DMS53 (cell line): ENCODE measurements around the gene GGPS1.
"Not testable (repeated sequence)": the region's sequence is repeated elsewhere in the genome, so short reads cannot be mapped to it uniquely, and the experiment has no call there.

Experiments
- DNase-seq: peaks from one replicate; lab custom pipeline; 2025; lab: John Stamatoyannopoulos, UW

Gene GGPS1

DNA sequence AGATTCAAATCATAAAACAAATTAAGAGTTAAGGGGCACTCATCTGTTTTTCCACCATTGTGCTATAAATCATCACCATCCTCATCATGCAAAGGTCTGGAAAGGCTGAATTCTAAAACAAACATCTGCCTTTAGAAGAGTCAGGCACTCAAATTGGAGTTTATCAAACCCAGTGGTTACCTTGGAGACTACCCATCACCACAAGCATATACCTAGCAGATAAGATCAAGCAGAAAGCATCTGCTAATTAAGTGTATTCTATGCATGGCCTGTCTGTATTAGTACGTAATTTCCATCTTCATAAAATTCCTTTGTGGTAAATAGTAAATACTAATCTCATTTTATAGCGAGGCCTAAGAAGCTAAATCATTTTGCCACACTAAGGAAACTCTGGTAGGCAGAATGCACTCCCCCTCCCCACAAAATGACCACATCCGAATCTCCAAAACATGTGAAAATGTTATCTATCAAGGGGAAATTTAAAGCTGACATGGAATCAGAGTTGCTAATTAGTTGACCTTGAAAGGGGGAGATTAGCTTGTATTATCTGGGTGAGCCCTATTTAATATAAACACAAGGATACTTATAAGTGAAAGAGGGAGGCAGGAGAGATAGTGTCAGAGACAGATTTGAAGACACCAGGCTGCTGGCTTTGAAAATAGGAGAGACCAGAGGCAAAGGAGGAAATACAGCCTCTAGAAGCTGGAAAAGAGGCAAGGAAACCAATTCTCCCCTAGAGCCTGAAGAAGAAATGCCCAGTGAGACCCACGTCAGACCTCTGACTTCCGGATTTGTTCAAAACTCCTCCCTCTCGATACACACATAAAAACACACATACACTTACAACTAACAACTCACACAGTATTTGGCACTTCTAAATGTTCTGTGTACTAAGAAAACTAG lies 23.6 kb upstream of the GGPS1 start:
- peak; percentile 66 for DNase-seq

DNA sequence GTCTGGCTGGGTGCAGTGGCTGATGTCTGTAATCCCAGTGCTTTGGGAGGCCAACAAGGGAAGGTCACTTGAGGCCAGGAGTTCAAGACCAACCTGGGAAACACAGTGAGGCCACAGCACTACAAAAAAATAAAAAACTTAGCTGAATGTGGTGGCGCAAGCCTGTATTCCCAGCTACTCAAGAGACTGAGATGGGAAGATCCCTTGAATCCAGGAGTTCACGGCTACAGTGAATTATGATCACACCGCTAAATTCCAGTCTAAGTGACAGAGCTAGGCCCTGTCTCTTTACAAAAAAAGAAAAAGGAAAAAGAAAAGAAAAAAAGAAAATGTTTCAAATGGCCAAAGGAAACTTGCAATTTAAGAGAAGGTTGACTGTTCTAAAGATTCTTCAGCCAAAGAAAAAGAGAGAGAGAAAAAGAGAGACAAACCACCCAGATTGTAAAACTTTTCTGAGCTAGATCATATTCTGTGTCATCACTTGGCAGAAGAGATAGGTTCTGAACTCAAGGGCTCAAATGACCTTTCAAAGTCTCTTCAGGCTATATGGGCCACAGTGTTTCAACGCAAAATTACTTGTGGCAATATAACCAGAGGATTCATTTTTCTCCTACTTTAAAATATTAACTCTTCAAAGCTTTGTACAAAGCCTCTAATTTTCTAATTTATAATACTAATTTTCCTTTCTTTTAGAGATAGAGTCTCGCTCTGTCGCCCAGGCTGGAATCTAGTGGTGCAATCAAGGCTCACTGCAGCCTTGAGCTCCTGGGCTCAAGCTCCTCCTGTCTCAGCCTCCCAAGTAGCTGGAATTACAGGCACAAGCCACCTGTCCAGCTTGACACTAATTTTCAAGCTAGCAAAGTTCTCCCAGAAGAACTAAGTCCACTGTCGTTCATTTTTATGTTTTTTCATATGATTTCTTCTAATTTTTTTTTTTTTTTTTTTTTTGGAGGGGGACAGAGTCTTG lies 20.9 kb upstream of the GGPS1 start:
- no peak for DNase-seq

DNA sequence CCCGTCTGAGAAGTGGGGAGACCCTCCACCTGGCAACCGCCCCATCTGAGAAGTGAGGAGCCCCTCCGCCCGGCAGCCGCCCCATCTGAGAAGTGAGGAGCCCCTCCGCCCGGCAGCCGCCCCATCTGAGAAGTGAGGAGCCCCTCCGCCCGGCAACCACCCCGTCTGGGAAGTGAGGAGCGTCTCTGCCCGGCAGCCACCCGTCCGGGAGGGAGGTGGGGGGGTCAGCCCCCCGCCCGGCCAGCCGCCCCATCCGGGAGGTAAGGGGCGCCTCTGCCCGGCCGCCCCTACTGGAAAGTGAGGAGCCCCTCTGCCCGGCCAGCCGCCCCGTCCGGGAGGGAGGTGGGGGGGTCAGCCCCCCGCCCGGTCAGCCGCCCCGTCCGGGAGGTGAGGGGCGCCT lies 19.2 kb upstream of the GGPS1 start:
- DNase-seq = not testable (repeated sequence)

DNA sequence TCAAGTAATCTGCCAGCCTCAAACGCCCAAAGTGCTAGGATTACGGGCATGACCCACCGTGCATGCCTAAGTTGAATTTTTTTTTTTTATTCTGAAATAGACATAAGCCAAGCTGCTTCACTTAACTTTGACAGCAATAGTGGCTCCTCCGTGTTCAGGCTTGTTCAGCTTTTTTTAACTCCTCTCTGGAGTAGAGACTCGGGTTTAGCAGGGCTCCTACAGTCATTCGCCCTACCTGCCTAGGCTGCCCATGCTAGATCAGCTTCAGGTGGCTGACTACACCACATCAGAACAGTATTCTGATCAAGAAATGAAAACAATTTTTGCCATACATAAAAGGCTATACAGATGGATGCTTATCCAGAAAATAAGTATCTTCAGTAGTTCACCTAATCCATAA lies 15.1 kb upstream of the GGPS1 start:
- no peak for DNase-seq

DNA sequence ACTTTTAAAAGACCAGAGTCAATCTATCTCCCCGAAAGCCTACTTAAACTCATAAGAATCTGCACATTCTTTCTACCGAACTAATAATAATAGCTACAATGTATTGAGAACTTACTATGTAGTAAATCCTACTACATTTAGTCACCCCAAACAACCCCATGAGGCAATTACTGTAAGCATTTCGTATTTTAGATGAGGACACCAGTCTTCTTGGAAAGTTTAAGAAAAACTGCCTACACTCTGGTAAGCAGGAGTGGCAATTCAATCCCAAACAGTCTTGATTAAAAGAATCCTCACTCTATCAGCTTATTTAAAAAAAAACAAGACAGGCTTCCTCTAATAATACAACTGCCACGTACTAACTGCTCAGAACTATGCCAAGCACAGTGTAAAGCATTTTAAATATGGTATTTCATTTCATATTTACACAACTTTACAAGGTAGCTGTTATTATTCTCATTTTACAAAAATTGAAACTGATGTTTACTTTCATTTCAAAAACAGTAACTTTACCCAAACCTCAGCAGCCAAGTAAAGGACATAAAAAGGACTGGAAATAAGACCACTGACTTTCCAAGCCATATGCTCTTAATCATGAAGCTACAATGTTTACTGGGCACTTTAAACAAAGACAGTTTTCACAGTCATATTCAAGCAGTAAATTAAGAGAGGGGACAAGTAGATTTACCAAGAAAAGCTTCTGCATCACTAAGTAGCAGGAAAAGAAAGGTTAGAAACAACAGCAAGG lies 14.3 kb upstream of the GGPS1 start:
- no peak for DNase-seq

DNA sequence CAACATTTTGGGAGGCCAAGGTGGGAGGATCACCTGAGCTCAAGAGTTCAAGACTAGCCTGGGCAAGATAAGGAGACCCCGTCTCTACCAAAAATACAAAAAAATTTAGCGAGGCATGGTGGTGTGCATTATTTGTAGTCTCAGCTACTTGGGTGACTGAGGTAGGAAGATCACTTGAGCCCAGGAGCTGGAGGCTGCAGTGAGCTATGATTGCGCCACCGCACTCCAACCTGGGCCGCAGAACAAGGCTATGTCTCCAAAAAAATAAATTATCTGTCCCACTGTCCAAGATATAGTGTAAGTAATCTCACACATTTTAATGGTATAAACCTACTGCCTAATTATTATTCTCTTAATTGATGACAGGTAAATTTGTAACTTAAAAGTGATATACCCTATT lies 13.2 kb upstream of the GGPS1 start:
- DNase-seq = no peak

DNA sequence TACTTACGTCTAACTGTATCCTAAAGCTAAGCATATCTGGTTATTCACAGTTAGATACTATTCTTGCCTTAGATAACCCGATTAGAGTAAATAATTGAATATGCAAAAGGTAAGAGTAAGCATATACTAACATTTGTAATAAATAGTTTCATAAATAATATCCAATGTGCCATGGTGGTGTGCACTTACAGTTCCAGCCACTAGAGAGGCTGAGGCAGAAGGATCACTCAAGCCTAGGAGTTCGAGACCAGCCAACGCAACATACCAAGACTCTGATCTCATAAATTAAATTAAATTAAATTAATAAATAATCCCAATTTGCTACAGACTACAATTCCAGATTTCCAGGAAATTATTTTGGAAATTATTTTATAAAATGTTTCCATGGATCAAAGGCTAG lies 12.6 kb upstream of the GGPS1 start:
- no peak for DNase-seq

DNA sequence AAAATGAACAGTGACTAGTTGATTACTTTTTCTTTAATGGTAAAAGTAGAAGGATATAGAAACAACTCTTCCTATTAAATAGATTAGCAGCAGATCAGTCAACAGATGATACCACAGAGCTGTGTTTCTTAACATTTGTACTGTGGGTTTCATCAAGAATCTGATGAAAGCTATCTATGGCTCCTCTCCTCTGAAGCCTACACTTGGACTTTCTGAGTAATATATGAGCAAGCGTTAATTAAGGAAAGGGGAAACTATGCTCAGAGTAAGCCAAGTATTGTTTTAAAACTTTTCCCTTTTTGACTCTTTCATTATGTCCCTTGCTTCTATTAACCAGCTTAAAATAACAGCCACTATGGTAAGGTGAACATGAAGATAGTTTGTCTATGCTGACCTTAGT lies 11.2 kb upstream of the GGPS1 start:
- DNase-seq = no peak

DNA sequence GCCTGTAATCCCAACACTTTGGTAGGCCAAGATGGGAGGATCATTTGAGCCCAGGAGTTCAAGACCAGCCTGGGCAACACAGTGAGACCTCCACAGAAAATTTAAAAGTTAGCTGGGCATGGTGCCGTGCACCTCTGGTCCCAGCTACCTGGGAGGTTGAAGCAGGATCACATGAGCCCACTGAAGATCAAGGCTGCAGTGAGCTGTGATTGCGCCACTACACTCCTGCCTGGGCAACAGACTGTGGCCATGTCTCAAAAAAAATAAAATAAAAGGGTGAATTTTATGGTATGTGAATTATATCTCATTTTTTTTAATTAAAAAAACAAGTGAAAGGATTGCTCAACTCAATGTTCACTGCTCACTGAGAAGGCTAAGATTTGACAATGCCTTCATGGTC lies 9.1 kb upstream of the GGPS1 start:
- DNase-seq = no peak

DNA sequence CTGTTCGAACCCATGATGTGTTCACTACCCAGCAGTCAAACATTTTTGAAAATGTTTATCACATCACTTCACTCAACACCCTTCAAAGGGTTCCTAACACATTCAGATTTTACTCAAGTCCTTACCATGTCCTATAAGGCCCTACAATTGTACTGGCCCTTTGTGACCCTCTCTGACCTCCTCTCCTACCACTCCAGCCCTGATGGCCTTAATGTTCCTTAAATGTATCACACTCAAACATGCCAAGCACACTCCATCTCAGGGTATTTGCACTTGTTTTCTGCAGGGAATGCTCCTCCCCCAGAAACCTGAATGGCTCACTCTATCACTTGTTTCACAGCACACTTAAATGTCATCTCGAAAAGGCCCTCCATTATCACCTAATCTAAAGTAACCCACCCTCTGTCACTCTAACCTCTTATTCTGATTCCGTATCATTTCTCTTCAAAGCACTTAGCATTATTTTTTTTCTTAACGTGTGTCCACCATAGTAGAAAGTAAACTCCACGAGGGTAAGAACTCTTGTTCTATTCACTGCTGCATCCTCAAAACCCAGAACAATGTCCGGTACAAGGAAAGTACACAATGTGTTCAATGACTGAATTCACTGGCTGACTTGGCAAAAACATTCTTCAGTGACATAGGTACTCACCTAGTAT lies 7.7 kb upstream of the GGPS1 start:
- DNase-seq = no peak

DNA sequence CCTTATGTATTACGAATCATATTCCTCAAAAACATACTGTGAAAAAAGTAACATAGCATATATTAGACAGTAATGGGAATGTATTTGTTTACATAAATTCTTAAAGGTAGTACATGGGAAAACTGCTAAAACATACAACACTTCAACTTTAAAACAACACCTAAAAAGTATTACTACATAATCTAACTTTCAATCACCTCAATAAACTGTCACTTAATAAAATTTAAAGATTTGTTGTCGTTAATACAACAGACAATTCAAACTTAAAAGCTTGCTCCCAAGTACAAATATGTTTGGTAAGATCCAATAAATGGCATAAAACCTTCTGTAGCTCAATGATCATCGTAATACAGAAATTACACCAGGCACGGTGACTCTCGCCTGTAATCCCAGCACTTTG lies 4.1 kb upstream of the GGPS1 start:
- no peak for DNase-seq

DNA sequence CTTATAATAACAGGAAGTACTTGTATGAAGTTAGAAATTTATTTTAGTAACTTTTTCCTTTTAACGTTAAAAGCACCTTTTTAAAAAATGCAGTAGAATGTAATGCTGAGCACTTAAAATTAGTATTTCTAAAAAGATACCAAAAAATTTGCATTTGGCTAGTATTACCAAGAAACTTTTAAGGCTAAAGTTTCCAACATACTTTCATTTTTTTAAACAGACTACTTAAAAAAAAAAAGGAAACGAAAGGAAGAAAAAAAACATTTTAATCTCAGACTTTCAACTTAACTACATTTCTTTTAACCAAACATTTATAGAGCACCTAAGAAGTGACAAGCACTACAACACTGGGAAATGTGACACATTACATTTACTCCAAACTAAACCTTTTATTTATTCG lies 3.2 kb upstream of the GGPS1 start:
- DNase-seq = no peak

DNA sequence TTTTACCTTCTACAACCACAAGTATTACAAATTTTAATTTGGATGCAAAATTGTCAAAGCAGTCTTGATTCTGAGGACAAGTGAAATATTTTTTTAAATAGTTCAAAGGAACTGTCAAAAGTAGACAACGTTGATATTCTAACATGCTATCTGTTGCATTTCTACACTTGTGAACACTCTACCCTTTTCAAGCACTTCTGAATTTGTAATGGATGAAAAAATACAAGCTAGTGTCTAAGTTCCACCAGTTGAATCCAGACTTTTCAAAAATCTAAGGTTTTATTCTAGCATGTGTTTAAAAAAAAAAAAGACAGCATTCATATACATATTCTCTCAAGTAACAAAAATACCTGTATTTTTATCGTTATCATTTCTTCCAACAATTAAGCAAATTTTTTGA lies 2.5 kb upstream of the GGPS1 start:
- no peak for DNase-seq

DNA sequence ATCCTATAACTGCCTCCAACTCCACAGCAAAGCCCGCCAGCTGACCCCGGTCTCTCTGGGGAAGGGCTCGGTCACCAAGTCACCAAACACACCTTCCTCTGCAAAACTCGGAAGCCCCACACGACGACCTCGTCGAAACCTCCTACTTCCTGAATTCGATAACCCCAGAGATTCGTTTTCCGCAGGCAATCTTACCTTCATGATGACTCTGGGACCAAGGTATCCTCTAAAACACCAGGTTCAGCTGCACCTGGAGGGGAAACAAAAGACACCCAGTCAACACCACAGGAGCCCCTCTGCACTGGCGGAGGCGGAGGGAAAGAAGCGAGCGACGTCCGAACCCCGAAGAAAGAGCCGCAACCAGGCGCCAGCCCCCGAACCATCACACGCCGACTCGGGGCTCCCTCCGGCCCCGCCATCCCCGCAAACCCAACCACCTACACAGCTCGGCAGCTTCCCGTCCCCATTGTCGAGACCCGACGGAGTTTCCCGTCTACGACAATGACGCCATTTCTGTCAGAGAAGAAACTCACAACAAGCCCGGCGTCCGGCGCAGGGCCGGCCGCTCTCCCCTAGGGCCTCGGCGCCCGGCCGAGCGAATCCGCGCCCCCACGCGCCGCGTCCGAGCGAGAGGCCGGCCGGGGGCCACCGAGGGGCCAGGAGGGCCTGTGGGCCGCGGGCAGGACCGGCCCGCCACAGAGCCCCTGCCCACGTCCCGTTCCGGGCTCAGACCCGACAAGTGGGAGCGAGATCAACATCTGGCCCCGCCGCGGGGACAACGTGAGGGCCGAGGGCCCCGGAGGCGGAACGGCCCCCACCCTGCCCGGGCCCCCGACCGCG lies 1.4 kb upstream of the GGPS1 start:
- peak; percentile 72 for DNase-seq

DNA sequence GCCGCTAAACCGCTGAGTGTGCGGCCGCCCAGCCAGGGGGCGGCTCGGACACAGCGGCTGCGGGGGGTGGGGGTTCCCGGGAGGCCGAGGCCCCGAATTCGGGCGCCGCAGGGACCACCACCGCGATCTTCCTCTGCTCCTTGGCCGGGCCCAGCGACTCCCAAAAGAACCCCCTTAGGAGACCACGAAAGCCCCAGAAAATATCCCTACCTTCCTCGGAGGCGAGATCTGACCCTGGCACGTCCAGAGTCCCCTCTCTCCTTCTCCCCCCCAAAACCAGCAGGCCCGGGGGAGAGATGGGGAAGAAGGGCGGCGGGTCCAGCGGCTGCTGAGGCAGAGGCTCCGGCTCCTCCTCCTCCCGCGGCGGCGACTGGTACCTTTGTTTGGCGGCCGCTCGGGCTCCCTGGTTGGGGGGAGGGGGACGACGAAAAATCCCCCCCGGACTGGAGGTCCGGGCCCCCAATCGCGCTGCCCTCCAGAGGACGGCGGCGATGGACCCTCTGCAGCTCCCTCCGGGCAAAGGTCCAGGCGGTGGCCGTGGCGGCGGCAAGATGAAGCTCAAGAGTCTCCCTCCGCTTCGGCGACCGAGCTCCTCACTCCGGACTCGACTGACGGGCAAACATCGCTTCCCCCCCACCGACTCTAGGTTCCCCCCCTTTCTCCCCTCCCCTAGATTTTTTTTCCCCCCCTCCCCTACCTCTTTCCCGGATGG lies 655 bp upstream of the GGPS1 start, which contains the start of gene ARID4B:
ARID4B (minus strand) TSS at position 621 of the 712 bp plus-strand sequence. CDS start 1,260 bp downstream, outside the sequence.
- DNase-seq = peak; percentile 87

DNA sequence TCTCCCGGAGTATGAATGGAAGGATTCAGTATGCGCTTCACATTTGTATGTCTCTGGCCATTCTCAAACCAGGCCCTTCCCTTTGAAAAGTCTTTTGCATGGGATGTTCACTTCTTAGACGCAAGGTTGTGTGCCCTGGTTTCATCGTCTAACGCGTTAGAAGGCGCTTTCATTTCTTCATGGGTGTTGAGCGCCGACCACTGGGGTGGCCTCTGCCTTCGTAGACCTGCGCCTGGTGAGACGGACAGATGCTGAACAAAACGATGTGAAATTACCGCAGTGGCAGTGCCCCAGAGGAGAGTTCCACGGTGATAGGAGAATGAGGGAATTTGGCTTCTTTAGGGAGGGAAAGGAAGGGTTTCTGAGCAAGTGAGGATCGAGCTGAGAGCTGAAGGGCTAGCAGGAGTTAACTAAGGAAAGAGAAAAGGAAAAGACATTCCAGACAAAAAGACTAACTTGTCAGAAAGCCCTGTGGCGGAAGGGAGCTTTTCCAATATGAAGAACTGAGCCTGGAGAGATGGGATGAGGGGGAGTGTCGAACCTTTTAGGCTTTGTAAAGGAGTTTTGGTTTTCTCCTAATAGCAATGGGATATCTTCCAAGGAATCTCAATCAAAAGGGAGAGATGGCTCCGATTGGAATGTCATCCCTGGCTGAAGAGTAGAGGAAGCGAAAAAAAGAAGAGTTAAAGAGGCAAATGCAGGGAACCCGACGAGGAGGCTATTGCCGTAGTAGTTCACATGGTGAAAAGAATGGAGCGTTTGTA lies 951 bp downstream of the GGPS1 start:
- DNase-seq = peak; percentile 75

DNA sequence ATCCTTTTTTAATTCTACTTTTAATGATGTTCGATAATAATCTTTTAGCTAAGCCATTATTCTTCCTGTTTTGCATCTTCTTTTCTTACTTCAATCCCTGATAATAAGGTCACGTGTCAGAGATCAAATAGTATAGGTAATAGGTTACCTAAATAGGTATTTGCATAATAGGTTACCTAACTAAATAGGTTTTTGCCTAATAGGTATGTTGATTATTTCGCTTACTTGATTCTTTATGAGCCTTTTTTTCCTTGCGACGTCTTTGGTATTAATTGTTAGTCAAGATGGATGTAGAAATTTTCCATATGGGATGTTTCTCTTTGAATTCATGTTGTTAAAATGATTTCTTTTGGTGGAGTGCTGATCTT lies 2.5 kb downstream of the GGPS1 start:
- DNase-seq = no peak

DNA sequence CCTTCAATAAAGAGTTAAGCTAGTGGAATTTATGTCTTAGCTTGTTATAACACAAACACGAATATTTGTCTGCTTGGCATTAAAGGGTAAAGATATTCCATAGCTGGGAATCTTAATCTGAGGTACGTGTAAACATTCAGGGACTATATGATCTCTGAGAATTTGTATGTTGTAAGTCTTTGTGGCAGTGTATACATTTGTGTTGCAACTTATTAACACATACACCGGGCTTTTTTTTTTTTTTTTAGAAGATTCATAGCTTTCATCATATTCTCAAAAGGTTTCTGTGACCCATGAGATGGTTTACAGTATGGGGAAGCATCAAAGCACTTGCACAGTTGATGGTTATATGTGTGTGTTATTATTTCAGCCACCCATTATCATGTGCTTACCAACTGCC lies 3.0 kb downstream of the GGPS1 start:
- DNase-seq = no peak

DNA sequence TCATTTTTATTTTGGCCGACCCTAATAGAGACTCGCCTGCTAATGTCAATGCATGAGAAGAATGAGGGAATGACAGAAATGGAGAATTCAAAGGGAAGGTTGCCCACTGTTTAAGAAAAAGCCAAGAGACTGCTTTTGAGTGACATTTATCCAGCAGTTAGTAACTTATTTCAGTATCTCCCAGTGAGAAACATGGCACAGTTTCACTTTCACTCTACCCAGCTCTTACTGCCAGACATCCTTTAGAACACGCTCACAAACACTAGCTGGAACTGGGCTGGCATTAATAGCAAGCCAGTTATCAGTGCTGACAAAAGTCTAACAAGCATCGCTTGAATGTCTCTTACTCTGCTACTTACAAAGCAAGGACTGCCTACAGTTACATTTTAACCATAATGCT lies 8.5 kb downstream of the GGPS1 start:
- DNase-seq = no peak
